Tibial nerve (tissue), 4 donors: Measurements from ENCODE around the gene ZNF423. TPM values are rescaled to one million over a fixed set of nuclear protein-coding genes. Genes with fewer than 3 reads are reported as not detected.

Experiments
- DNase-seq, 2 donors: peaks; one replicate each; pipeline ENCODE4 v3.0.0-alpha.2; 2019; ENCODE audit warnings: low spot score in 2 of 2
- H3K27ac ChIP-seq, 4 donors: fragments of 200-600 bp; sonication (generic) in 3 of 4; one replicate each; pipeline ENCODE4 v1.5.1; 2017 to 2019; ENCODE audit warnings: mild to moderate bottlenecking in 1 of 4
- H3K27me3 ChIP-seq, 2 donors: fragments of 200-600 bp; sonication (generic) in 1 of 2; one replicate each; pipeline versions ENCODE4 v1.5.1 to v1.6.0; 2017 to 2019
- H3K36me3 ChIP-seq, 3 donors: fragments of 200-600 bp; sonication (generic); one replicate each; pipeline ENCODE4 v1.5.1; 2018 to 2019
- H3K4me1 ChIP-seq, 4 donors: fragments of 200-600 bp; sonication (generic) in 3 of 4; one replicate each; pipeline ENCODE4 v1.5.1; 2017 to 2019
- H3K4me3 ChIP-seq, 4 donors: fragments of 200-600 bp; sonication (generic) in 3 of 4; one replicate each; pipeline ENCODE4 v1.5.1; 2017 to 2019; ENCODE audit warnings: mild to moderate bottlenecking in 1 of 4, moderate library complexity in 1 of 4
- H3K9me3 ChIP-seq, 4 donors: fragments of 200-600 bp; sonication (generic) in 3 of 4; one replicate each; pipeline ENCODE4 v1.5.1; 2017 to 2019
- EP300 ChIP-seq, 2 donors: sonication (generic); formaldehyde crosslinking; IDR thresholded peaks; one replicate each; pipeline ENCODE4 v1.6.1; 2017; ENCODE audit warnings: antibody characterized with exemption in 2 of 2, mild to moderate bottlenecking in 1 of 2
- POLR2A ChIP-seq, 2 donors: fragments of 450-650 bp; IDR thresholded peaks; one replicate each; pipeline ENCODE4 v1.6.1; 2017; ENCODE audit warnings: antibody characterized with exemption in 2 of 2, mild to moderate bottlenecking in 2 of 2, moderate library complexity in 2 of 2
- WGBS, 2 donors: methylation state at CpG; one replicate each; pipeline ENCODE4 v1.1.5; 2018; 5-methylcytosine and 5-hydroxymethylcytosine counted together
- total RNA-seq, 4 donors: library from RNA; depleted of rRNA; stranded (reverse); fragments of >200 nt; gene quantifications; one replicate each; pipeline ENCODE4 v1.1.0, GENCODE V29; 2016
- TF ChIP-seq, protein P1 (sequence below), 5 experiments: fragments of 200-600 bp in 3 of 5; fragments of 450-650 bp in 2 of 5; sonication (generic) in 3 of 5; IDR thresholded peaks; one replicate each; pipeline ENCODE4 v1.5.1; 2016 to 2019; ENCODE audit warnings: antibody characterized with exemption in 5 of 5, mild to moderate bottlenecking in 3 of 5, moderate library complexity in 2 of 5

Gene ZNF423
- total RNA-seq, 4 donors from 2014 or later, result 15.9 to 20.5 (median 18.5) TPM

DNA sequence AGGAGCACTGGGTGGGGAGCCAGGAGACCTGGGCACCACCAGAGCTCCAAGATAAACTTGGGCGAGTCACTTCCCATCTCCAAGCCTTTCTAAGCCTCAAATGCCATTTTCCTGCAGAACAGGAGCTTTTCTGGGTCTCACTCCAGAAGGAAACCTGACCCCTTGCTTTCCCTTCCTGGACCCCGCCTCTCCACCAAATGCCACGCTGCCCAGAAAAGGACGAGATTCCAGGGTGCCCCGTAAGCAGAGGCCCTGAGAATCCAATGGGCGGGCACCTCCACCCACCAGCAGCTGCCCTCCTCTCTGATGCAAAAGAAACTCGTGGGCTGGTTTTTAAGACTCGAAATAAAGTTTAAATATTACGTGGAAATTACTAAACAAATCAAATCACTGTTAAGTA lies 31.3 kb downstream of the ZNF423 start:
- TF ChIP-seq, protein P1, sequence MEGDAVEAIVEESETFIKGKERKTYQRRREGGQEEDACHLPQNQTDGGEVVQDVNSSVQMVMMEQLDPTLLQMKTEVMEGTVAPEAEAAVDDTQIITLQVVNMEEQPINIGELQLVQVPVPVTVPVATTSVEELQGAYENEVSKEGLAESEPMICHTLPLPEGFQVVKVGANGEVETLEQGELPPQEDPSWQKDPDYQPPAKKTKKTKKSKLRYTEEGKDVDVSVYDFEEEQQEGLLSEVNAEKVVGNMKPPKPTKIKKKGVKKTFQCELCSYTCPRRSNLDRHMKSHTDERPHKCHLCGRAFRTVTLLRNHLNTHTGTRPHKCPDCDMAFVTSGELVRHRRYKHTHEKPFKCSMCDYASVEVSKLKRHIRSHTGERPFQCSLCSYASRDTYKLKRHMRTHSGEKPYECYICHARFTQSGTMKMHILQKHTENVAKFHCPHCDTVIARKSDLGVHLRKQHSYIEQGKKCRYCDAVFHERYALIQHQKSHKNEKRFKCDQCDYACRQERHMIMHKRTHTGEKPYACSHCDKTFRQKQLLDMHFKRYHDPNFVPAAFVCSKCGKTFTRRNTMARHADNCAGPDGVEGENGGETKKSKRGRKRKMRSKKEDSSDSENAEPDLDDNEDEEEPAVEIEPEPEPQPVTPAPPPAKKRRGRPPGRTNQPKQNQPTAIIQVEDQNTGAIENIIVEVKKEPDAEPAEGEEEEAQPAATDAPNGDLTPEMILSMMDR (IDR thresholded peaks at IDR 0.05), result no peak
- TF ChIP-seq EP300 (IDR thresholded peaks at IDR 0.05), result no peak
- no peak for TF ChIP-seq POLR2A (IDR thresholded peaks at IDR 0.05)
- no peak overlapping the region for H3K4me3 ChIP-seq
- H3K4me1 ChIP-seq, result peaks cover 0 to 41% (median 16%) of the 10 kb centered on the region in 4 donors
- H3K36me3 ChIP-seq, result no peaks in the 10 kb centered on the region
- 55 to 71% methylated on average over 9 of the region's 9 CpGs for WGBS, 2 donors
- H3K27me3 ChIP-seq, result no peaks in the 10 kb centered on the region
- DNase-seq, result no peak
- no peak overlapping the region for H3K27ac ChIP-seq
- no peaks in the 10 kb centered on the region for H3K9me3 ChIP-seq

DNA sequence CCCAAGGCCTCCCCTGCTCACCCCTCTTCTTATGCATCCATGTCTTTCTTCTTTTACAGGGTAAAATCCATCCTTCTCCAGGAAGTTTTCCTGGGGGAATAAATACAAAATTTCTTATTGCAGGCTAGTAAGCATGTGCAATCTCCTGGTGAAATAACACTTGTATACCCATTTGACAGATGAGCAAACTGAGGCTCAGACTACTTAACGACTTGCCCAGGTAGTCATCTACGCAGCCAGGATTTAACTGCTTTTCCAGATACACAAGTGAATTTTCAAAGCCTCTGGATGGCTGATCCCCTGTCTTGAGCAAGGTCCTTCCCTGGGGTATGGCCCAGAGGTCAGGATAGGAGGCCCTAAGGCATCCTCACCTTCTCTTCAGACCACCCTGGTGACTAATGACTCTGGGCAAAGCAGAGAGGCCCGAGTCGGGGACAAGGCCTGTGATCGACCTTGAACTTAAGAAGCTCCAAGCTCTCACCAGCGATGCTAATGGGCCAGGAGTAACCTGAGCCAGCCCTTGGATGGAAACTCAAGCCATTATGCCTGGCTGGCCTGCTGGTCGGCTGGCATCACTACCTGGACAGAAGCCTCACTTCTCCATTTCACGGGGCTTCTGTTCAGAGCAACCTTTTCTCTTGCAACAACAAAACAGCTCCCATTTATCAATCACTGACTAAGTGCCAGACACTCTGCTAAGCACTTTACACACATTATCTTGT lies 33.1 kb downstream of the ZNF423 start:
- no peak for DNase-seq

DNA sequence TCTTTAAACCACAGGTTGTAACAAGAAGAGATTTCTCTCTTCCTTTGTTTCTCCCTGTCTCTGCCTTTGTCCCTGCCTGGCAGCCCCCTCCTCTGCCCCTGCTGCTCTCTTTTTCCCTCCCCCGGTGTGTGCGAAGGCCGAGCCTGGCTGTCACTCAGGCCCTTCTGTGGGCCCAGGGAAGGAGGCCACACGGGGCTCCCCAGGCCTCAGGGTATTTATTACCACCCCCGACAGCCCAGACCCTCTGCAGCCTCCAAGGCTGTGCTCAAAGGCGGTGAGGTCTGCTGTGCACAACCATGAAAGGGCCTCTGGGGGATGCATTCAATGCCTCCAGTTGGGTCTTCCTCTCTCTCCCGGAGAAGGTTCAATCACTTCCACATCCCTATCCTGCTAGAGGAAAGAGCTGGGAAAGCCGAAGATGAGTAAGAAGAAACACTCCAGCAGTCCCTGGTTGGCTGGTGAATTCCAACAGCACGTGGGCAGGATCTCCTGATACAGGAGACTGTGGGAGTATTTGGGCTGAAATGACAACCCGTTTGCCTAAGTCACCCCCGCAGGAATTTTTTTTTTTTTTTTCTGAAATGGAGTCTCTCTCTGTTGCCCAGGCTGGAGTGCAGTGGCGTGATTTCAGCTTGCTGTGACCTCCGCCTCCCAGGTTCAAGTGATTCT lies 34.2 kb downstream of the ZNF423 start:
- no peaks in the 10 kb centered on the region for H3K27me3 ChIP-seq
- no peak overlapping the region for H3K4me3 ChIP-seq
- no peak for DNase-seq
- TF ChIP-seq, protein P1 (IDR thresholded peaks at IDR 0.05), result no peak
- TF ChIP-seq EP300 (IDR thresholded peaks at IDR 0.05) (no peak), POLR2A (IDR thresholded peaks at IDR 0.05) (no peak)
- WGBS, 2 donors, result 78% methylated on average over 13 of the region's 13 CpGs
- no peaks in the 10 kb centered on the region for H3K9me3 ChIP-seq
- no peak overlapping the region for H3K27ac ChIP-seq
- H3K36me3 ChIP-seq, result no peaks in the 10 kb centered on the region
- peaks cover 0 to 15% (median under 1%) of the 10 kb centered on the region in 4 donors for H3K4me1 ChIP-seq

More for the DNA sequence above, 33.1 kb downstream of the ZNF423 start:
- Histone ChIP-seq H3K36me3 (no peaks in the 10 kb centered on the region), H3K27me3 (no peaks in the 10 kb centered on the region), H3K4me3 (no peak overlapping the region), H3K9me3 (no peaks in the 10 kb centered on the region), H3K4me1 (peaks cover 0 to 26% (median 9%) of the 10 kb centered on the region in 4 donors), H3K27ac (no peak overlapping the region)
- 72 to 77% methylated on average over 8 of the region's 8 CpGs for WGBS, 2 donors
- TF ChIP-seq, protein P1 (IDR thresholded peaks at IDR 0.05), result no peak
- TF ChIP-seq POLR2A (IDR thresholded peaks at IDR 0.05) (no peak), EP300 (IDR thresholded peaks at IDR 0.05) (no peak)

DNA sequence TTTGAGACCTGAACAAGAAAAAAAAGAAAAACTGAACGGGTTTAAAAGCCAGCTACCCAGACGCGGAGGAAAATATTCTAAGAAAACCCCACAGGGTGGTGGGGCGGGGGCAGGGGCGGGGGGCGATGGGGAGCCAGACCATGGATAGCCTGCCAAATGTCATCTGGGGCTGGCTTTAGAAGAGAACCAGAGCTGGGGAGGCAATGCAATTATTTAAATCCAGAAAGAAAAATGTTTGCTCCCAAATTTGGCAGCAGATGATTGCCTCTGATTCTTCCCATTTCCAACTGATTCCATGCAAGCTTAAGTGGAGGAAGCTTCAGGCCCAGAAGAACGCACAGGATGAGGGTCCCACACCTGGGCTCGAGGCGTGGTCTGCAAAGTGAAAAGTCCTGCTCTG lies 34.8 kb downstream of the ZNF423 start:
- Histone ChIP-seq H3K4me1 (peaks cover 0 to 9% (median 0%) of the 10 kb centered on the region in 4 donors), H3K4me3 (no peak overlapping the region), H3K36me3 (no peaks in the 10 kb centered on the region), H3K9me3 (no peaks in the 10 kb centered on the region), H3K27me3 (no peaks in the 10 kb centered on the region), H3K27ac (no peak overlapping the region)
- WGBS, 2 donors, result 80 to 88% methylated on average over 9 of the region's 9 CpGs
- no peak for DNase-seq
- TF ChIP-seq POLR2A (IDR thresholded peaks at IDR 0.05) (no peak), EP300 (IDR thresholded peaks at IDR 0.05) (no peak)
- TF ChIP-seq, protein P1 (IDR thresholded peaks at IDR 0.05), result no peak
